GF-D8 (cell line): Measurements from ENCODE around the gene TICAM2.

Experiments
- DNase-seq: peaks from one replicate; lab custom pipeline; 2025; lab: John Stamatoyannopoulos, UW

The TICAM2 gene

DNA sequence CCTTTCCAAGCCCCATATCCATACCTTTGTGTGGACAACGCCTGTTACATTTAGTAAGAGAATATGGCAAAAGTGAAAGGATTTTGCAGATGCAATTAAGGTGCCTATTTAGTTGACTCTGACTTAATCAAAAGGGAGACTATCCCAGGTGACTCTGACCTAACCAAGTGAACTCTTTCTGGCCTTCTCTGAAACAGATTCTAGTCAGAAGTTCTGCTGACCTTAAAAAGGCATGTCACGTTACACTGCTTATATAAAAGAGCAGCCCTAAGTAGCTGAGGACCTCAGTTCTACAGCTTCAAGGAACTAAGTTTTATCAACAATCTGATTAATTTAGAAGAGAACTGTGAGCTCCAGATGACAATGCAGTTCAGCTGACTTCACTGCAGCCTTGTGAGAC, 5.7 kb upstream of the TICAM2 start:
- no peak for DNase-seq

DNA sequence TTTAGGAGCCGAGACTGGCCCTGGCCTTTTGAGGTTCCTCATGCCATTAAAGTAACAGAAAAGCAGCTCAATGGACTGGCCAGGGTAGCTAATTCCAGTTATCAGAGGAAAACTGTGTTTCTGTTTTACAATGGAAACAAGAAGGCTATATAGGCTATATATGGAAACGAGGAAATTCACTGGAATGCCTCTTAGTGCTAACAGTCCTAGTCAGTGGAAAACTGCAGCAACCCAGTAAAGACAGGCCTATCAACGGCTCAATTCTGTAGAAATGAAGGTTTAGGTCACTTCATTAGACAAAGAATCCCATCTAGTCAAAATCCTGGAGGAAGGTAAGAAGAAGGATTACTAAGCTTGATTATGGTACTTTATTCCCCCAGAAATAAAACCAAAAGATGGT, 3.2 kb upstream of the TICAM2 start:
- no peak for DNase-seq

DNA sequence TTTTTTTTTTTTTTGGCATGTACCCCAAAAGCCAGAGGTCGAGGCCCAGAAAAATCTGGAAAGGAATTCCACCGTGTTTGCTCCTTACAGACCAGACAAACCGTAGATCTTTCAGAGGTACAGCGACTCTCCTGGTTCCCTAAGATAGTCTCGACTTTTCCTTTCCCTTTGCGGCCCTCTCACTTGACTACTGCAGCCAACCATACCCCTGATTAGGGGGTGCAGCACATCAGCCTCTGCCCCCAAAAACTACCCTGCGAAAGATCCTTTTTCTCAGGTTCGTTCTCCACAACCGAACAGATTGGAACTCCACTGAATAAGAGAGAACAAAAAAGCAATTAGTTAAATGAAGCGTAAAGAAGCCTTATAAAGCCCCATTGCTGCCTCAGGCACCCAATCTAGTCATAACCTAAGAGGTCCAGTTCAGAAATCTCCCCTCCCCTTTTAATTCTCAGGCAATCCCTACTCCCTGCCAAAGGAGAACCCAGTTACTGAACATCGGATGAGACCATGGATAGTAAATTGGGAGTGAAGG, 379 bp upstream of the TICAM2 start:
- DNase-seq: no peak

DNA sequence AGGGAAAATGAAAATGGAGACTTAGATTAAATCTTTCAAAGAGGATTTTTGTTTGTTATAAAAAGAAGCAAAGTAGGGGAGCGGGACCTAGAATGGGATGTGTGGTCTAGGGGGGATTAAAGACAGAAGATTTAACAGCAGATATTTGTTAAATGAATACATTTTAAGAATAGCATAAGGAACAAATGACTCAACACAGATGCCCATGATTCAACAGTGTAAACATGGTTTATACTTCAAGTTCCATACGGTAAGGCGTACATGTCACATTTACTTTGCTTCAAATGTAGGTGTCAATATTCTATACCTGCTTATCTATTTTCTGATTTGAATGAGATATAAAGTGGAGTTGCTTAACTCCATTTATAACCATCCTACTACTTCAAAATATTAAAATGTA, 1.5 kb downstream of the TICAM2 start:
- DNase-seq: no peak

DNA sequence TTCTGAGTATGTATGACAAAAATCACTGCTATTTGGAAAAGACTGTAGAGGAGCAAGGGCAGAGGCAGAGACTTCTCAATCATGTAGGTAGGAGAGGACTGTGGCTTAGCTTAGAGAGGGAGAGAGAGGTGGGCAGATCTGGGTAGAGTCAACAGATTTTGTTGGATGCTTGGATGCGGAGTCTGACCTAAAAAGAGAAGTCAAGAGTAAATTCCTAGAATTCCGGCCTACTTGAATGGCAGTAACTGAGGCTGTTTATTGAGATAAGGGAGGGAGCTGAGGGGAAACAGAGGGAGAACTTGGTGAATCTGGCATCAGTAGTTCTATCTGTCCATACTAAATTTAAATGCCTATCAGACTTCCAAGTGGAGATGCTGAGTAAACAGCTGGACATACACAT, 2.4 kb downstream of the TICAM2 start:
- no peak for DNase-seq

DNA sequence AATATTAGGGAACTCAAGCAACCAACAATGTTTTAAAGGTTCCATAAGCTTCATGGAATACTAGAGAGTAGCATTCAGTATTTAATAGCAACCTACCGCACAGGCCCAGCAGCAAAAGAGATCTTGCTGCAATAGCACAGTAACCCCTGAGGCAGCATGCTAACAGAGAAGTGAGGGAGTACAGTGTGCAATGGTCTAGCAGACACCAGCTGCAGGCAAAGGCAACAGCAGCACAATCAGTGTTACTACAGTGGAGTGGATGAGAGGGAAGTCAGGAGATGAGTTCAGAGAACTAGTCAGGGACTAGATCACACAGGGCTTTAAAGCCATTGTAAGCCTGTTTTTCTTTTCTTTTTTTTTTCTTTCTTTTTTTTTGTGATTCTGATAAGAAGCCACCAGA, 2.8 kb downstream of the TICAM2 start:
- DNase-seq: no peak

DNA sequence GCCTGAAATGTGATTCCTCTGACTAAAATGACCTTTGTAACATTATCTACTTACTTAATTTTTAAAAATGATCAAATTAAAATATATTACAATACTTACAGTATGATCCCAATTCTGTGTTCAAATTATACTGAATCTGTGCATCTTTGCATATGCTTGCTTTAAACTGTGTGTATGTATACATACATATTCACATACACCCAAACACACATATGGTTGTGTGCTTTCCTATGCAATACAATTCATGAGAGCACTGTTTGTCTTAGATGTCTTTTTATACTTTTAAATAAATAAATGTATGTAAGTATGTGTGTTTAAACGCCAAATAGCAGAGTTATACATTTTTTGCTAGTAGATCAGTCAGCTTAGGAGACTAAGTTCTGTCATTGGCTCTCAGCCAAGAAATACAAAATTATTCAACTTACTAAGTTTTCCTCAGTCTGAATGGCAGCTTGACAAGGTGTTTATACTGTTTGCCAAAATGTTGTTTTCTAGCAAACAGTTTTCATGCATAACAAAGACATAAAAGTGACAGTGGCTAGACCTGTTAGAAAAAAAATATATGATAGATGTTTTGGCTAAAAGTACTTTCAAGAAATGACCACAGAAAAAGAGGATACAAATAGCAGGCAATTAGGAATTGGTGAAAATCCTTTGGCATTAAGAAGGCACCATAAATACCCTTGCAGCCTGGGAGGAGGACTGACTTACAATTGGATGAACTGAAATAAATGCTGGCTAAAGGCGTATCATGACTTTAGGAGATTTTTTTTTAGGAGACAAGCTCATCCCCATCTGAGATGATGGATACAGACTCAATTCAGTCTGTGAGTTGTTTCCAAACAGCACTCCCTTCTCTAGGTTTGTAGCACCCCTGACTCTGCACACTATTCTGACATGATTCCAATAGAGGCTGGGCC, 7.9 kb downstream of the TICAM2 start:
- DNase-seq: no peak

DNA sequence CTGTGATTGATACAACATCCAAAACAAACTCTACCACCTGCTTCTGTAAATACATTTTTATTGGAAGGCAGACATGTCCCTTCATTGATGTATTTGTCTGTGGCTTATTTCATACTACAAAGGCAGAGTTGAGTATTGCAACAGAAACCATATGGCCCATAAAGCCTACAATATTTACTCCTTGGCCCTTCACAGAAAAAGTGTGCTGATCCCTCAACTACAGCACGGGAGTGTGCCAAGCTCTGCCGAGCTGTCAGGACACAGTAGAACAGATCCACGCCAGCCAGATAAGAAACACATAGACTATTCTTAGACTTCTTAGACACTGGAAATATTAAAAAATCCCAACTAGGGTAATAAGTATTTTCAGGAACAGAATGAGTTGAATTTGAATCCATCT, 13.2 kb downstream of the TICAM2 start:
- no peak for DNase-seq

DNA sequence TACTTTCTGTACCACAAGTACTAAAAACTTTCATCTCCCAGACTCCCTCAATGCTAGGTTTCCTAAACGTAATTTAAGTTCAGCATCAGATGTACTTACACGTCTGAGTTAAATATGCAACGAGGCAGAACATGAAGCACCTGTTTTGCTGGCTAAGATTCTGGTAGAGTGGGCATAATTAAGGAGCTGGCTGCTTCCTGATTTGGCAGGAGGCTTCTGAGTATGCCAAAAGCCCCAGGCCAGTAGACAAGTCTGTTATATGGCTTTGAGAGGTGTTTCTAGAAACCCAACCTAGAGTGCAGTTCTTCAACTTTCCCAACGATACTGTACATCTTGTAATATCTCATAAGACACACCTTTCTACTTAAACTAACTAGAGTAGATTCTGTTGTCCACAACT, 13.6 kb downstream of the TICAM2 start:
- no peak for DNase-seq

DNA sequence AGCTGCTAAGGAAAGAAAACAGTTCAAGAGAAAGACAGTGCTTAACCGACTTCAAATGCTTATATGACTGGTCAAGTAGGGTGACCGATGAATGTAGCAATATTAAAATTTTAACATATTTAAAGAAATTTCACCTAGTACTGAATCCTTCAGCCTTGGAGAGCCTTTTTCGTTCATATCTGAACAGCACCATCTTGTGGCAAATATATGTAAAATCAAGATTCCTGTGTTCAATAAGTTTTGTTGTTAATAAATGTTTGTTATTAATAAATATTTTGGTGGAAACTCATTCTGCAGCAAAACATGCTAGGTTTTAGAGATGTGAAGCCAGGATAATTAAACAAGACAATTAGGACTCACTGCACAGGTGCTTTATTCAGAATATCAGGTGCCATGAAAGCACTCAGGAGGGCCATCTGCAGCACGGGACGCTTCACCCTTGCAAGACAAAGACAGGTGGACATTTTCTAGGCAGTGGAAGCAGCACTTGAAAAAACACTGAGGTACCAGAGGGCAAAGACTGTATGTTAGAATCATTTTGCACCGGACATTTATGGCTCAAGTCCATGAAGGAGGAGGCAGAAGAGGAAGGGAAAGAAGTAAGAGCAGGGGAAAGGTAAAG, 15.6 kb downstream of the TICAM2 start:
- no peak for DNase-seq

DNA sequence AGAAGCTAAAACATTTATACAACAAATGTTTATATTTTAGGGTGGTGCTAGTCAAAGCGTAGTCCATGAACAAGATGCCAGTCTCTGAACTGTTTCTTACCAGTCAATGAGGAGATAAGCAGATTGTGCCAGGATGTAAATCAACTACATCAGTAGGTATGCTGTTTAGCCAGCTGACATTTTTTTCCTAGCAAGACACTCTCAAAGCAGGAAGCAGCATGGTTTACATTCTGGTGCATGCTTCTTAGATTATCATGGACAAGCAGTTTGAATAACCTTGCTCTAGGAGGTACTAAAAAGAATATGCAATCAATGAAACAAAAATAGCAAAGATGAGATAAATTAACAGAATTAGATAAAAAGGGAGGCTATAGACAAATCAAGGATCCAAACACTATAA, 17.0 kb downstream of the TICAM2 start:
- DNase-seq: no peak

DNA sequence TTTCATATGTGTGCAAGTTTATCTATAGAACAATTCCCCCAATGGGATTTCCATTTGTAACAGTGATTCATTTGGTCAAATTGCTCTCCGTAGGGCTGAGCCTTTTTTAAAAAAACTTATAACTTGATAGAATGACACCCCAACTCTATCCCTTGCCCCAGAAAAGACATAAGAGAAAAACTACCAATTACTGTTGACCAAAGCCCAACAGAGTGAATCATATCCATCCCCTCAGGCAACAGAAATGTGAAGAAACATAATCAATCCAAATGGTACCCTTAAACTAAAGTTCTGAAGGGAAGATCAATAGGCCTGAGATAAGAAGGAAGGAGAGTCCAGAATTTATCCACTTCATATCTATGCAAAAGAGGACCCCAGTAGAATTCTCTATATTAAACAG, 17.8 kb downstream of the TICAM2 start:
- DNase-seq: no peak

DNA sequence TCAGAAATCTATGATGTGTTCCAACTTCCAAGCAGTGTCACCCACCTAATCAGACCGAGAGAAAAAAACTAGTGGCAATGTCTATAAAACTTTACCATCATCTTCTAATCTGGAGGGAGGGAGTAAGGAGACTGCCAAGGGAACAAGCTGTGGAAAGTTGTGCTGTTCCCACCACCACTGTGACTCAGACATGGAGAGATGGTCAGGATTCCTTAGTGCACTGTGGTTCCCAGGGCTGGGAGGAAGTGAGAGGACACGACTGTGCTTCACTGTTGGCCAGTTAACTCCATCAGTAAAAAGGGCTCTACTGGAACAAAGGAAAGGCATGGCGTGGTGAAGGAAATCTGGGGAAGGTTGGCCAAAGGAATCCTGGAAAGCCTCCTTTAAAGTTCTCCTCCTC, 18.8 kb downstream of the TICAM2 start:
- DNase-seq: no peak

DNA sequence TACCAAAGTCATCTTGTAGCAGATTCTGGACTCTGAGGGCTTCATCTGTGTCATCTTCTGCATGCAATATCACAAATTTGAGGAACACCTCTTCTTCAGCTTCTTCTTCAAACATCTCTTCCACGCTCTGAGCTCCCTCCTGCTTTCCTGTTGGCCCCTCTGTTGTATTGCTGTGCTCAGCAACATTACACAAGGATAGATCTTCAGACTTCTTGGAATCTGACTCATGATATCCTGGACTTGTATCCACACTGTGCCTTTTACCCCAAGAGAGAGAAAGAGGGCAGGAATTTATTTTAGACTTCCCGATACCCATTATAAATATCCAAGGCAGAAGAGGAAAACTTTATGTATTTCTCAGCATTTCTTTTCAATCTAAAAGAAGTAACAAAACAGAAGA, 21.3 kb downstream of the TICAM2 start:
- DNase-seq: no peak

DNA sequence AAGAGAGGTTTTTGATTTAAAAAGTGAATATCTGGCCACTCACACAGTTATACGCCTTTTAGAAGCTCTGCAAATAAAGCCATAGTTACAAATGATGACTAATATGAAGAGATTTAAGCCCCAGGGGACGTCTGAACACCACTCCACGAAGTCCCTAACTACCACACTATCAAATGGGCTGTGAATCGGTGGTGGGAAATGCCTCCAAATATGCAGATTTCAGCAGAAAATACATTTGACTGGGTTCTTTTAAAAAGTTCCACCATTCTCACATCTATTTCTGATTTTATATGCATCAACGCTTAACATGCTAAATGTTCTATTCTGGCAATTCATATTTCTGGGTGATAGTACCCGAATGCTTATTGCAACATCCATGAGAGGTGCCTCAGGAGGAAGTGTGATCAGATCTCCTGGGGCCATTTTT, 22.5 kb downstream of the TICAM2 start:
- no peak for DNase-seq

DNA sequence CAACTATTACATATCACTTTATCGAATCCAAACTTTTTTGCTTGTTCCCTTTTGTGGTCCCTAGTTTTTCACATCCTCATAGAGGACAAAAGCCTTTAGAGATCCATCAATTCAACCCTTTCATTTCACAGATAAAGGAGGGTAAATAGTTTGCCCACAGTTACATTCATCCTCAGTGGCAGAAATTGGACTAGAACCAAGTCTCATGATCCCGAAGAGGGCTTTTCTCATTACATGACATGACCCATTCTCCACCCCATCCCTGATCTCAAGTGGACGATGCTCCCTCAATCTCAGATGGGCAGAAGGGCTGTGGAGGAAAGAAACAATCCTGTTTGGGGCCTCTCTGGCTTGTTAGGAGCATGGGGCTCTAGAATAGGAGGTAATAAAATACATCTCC, 23.1 kb downstream of the TICAM2 start:
- DNase-seq: no peak

DNA sequence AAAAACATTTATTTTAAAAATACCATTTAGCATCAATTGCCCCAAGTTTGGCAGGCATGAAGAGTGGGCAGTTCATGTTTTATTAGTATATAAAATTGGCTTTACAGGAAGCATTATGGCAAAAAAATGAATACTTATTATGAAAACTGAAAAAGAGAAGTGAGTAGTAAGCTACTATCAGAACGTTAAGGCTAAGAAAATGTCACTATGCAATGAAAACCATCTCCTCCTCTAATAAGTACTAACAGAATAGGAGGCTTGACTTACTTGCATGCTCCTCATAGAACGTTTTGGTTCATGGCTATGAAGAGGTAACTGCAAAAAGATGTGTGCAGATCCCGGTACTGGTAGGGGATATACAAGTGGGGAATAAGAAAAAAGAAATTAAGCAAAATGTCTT, 23.6 kb downstream of the TICAM2 start:
- no peak for DNase-seq

DNA sequence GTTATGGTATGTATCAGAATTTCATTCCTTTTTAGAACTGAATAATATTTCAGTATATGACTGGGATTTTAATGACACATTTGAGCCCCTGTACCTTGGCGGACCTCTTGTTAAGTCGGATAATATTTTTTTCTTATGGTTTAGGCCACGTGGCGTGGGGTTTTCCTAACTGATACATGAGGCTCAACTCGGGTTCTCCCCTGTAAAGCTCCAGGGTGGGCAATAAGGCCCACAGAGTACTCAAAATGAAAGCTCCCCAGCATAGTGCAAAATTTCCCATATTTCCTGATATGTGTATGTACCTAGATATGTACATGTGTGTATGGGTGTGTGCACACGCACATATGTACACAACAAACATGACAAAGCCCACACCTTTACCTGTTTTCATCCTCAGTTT, 24.5 kb downstream of the TICAM2 start:
- no peak for DNase-seq

DNA sequence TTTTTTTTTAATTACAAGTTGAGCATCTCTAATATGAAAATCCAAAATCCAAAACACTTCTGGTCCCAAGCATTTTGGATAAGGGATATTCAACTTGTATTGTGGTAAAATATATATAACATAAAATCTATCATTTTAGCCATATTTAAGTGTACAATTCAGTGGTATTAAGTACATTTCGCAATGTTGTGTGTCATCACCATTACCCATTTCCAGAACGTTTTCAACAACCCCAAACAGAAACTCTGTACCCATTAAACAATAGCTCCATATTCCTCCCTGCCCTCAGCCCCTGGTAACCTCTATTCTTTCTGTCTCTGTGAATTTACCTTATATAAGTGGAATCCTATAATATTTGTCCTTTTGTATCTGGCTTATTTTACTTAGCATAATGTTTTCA, 24.9 kb downstream of the TICAM2 start:
- no peak for DNase-seq

DNA sequence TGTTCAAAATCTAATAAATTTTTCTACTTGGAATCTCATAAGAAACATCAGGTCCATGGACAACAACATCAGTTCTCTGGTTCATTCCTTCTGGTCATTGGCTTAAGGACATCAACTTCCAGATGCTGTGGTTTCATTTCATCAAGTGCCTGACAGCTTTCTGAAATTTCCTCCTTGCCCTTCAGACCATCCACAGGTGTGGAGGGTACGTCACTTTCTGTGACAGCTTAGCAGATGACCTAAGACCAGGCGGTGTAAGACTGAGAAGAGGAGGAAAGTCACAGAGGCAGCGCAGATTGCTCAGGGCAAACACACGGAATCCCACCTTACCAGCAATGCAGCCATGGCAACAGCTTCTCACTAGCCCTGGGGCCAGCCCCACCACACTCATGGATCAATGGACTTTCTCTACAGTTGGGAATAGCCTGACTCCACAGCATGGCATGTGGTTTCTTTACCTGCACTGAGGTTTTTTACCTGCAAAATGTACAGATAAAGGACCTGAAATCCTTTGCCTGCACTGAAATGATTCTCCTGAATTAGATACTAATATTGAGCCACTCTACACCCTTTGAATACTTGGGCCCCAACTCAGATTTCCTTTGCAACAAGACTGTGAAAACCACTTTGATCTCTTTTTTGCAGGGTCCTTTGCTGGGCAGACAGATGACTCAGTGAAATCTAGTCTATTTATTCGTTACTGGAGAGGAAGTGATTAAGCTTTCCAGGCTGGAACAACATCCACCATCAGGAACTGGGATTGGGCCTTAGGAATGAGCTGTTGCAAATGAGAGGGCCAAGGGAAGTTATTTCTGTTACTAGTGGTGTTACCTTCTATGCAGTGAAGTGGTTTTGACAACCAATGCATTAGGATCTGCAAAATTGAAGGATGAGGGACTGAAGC, 26.9 kb downstream of the TICAM2 start:
- DNase-seq: no peak

DNA sequence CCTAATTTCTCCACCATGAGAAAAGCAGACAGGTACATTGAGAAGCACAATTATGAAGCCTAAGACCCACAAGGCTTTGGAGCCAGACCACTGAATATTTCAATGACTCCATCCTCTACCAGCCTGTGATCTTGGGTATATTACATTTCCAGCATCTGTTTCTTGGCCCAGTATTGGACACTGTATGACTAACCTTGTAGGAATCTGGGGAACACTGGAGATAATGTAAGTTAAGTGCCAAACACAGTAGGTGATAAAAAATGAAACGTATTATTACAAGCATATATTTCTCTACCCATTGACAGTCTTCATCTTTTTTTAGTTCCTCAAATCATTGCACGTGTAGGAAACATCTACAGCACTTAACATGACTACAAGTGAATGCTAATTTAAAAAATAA, 29.1 kb downstream of the TICAM2 start:
- DNase-seq: no peak

DNA sequence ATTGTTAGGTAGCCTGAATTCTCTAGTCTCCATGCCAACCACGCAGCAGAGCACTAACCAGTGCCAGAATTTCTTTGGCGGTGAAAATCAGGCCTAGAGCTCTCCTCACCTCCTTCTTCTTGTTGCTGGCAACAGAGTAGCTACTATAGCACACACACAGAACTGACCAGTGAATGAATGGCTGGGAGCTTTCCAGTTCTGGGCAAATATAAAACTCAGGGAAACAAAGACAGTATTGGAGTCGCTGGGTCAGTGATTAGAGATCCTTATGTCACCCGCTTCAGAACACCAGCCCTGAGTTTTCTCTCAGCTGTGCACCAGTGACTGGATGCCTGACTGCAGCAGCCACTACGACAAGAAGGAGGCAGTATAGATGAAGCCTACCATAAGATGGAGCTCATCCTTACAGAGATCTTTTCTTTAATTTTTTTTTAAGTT, 30.8 kb downstream of the TICAM2 start:
- DNase-seq: no peak
